Activated CD8-positive, alpha-beta T cell treated with anti-CD3 and anti-CD28 coated beads for 36 hours (primary cell): Measurements from ENCODE around the gene DAGLB. TPM values are rescaled to one million over a fixed set of nuclear protein-coding genes. Genes with fewer than 3 reads are reported as not detected.

Source experiments
- ATAC-seq: fragments of 200-7000 bp; cut with Tn5 transposase; one replicate; pipeline ENCODE4 v1.10.0; 2021; ENCODE audit warnings: mild to moderate bottlenecking, moderate library complexity
- CTCF ChIA-PET: fragments of 350-600 bp; sonication (Branson Sonifier 250); formaldehyde crosslinking; loops from one replicate; lab custom pipeline; 2021; ENCODE audit warnings: antibody characterized with exemption; lab: Charles Lee
- POLR2A ChIA-PET: fragments of 350-600 bp; sonication (Branson Sonifier 250); formaldehyde crosslinking; loops from one replicate; lab custom pipeline; 2021; ENCODE audit warnings: antibody characterized with exemption; lab: Charles Lee
- DNase-seq: peaks from one replicate; pipeline ENCODE4 v3.0.0-alpha.2; 2020
- H3K27ac Mint-ChIP-seq: one replicate; pipeline ENCODE4 v1.8.0; 2021; ENCODE audit warnings: mild to moderate bottlenecking, mixed read lengths
- H3K27me3 Mint-ChIP-seq: one replicate; pipeline ENCODE4 v1.8.0; 2021; ENCODE audit warnings: mixed read lengths
- H3K36me3 Mint-ChIP-seq: one replicate; pipeline ENCODE4 v1.8.0; 2021; ENCODE audit warnings: low read depth, mixed read lengths
- H3K4me1 Mint-ChIP-seq: one replicate; pipeline ENCODE4 v1.8.0; 2021; ENCODE audit warnings: low read depth, mixed read lengths
- H3K4me3 Mint-ChIP-seq: one replicate; pipeline ENCODE4 v1.8.0; 2021; ENCODE audit warnings: mild to moderate bottlenecking, moderate library complexity, mixed read lengths
- H3K9me3 Mint-ChIP-seq: one replicate; pipeline ENCODE4 v1.8.0; 2021; ENCODE audit warnings: mixed read lengths
- CTCF ChIP-seq: fragments of 200-600 bp; IDR thresholded peaks from one replicate; pipeline ENCODE4 v1.8.0; 2022; ENCODE audit warnings: antibody characterized with exemption, mild to moderate bottlenecking
- intact Hi-C: fragments of 100-400 bp; cut with micrococcal nuclease; formaldehyde crosslinking; loops from one replicate; pipeline ENCODE4 v1.10.0; 2022
- total RNA-seq, 2 experiments: library from RNA; stranded (reverse); gene quantifications; one replicate each; pipeline ENCODE4 v1.2.3, GENCODE V29; 2021

The DAGLB gene, protein sequence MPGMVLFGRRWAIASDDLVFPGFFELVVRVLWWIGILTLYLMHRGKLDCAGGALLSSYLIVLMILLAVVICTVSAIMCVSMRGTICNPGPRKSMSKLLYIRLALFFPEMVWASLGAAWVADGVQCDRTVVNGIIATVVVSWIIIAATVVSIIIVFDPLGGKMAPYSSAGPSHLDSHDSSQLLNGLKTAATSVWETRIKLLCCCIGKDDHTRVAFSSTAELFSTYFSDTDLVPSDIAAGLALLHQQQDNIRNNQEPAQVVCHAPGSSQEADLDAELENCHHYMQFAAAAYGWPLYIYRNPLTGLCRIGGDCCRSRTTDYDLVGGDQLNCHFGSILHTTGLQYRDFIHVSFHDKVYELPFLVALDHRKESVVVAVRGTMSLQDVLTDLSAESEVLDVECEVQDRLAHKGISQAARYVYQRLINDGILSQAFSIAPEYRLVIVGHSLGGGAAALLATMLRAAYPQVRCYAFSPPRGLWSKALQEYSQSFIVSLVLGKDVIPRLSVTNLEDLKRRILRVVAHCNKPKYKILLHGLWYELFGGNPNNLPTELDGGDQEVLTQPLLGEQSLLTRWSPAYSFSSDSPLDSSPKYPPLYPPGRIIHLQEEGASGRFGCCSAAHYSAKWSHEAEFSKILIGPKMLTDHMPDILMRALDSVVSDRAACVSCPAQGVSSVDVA
- total RNA-seq, result 10 to 100 TPM; 17.7 to 20.2 TPM

GRCh38 chr7:6447581-6448199 lies at the start of gene DAGLB:
DAGLB (minus strand) TSS chr7:6447954; CDS start chr7:6447842, 112 bp downstream.
- Mint-ChIP-seq H3K27ac (peak within 1 kb of the TSS; percentile 93), H3K4me3 (peak within 1 kb of the TSS; percentile 96), H3K36me3 (peaks cover 29% of the 10 kb centered on the region), H3K9me3 (no peaks in the 10 kb centered on the region), H3K27me3 (no peaks in the 10 kb centered on the region), H3K4me1 (peaks cover 28% of the 10 kb centered on the region)
- intact Hi-C loops, result no loop called here
- ChIA-PET POLR2A (interaction anchor here (1.0 to 4.7 kb wide), 3 partner anchors 10 to 98 kb away, joined by 3 to 27 read pairs (median 3); no protein-coding TSS in a partner anchor), CTCF (interaction anchor here (0.7 to 4.5 kb wide), 6 partner anchors 11 to 889 kb away, joined by 3 to 18 read pairs (median 4); no protein-coding TSS in a partner anchor)
- peak; percentile 96 for DNase-seq
- peak; percentile 93 for ATAC-seq
- no peak for TF ChIP-seq CTCF

- no peak overlapping the region for H3K4me3 Mint-ChIP-seq
- H3K9me3 Mint-ChIP-seq, result no peaks in the 10 kb centered on the region
- CTCF ChIA-PET, result no interaction called here
Observed at GRCh38 chr7:6497637-6497905, 49.8 kb upstream of the DAGLB start.

GRCh38 chr7:6496842-6497636 lies 49.3 kb upstream of the DAGLB start:
- Mint-ChIP-seq H3K4me3 (no peak overlapping the region), H3K9me3 (no peaks in the 10 kb centered on the region), H3K27ac (no peak overlapping the region), H3K36me3 (no peaks in the 10 kb centered on the region), H3K27me3 (no peaks in the 10 kb centered on the region), H3K4me1 (no peaks in the 10 kb centered on the region)
- TF ChIP-seq CTCF, result no peak
- CTCF ChIA-PET, result no interaction called here
- POLR2A ChIA-PET, result no interaction called here
- no peak for DNase-seq
- intact Hi-C loops, result no loop called here
- ATAC-seq, result no peak

More at GRCh38 chr7:6497637-6497905, 49.8 kb upstream of the DAGLB start:
- ATAC-seq (no peak), DNase-seq (no peak)
- Mint-ChIP-seq H3K27ac (no peak overlapping the region), H3K4me1 (no peaks in the 10 kb centered on the region), H3K27me3 (no peaks in the 10 kb centered on the region), H3K36me3 (no peaks in the 10 kb centered on the region)
- POLR2A ChIA-PET, result no interaction called here
- TF ChIP-seq CTCF, result no peak
- intact Hi-C loops, result no loop called here

DNA sequence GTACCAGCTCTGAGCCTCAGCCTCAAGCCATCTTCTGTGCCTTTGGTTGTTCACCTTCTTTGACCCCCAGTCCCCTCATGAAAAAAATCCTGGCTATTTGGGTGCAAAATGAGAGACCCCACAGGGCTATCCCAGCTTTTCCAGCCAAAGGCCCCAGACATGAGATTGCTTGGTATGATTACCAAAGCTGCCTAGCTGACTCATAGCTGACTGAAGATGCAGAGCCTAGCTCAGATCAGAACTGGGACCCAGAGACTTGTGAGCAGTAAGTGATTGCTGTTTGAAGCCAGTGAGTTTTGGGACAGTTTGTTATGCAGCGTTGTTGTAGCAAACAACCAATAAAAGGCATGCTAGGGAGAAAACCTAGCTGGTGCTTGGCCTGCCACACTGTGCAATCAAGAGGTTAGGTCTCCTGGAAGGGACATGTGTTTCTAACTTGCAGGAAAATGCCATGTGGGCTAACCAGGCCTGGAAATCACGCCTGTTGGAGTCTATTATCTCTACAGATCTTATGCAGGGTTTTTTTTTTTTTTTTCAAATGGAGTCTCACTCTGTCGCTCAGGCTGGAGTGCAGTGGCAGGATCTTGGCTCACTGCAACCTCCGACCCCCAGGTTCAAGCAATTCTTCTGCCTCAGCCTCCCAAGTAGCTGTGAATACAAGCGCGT lies 48.0 kb upstream of the DAGLB start:
- no peak overlapping the region for H3K4me3 Mint-ChIP-seq
- CTCF ChIA-PET, result interaction anchor here (0.7 kb wide), 1 partner anchor 63 kb away, joined by 5 read pairs; no protein-coding TSS in a partner anchor

More for the DNA sequence above, 48.0 kb upstream of the DAGLB start:
- no peaks in the 10 kb centered on the region for H3K9me3 Mint-ChIP-seq
- no peak for TF ChIP-seq CTCF
- no peaks in the 10 kb centered on the region for H3K36me3 Mint-ChIP-seq
- POLR2A ChIA-PET, result no interaction called here
- no peaks in the 10 kb centered on the region for H3K27me3 Mint-ChIP-seq
- no peak overlapping the region for H3K27ac Mint-ChIP-seq
- DNase-seq (no peak), ATAC-seq (no peak)
- intact Hi-C loops, result no loop called here
- H3K4me1 Mint-ChIP-seq, result no peaks in the 10 kb centered on the region
